GM12878 (cell line): ENCODE results near the gene KIAA1217. TPM values are rescaled to one million over a fixed set of nuclear protein-coding genes. Genes with fewer than 3 reads are reported as not detected.

Source experiments
- ATAC-seq: fragments of 200-7000 bp; cut with Tn5 transposase; 3 replicates; pipeline ENCODE4 v1.9.1; 2020; ENCODE audit warnings: mild to moderate bottlenecking, moderate library complexity
- BruUV-seq: library from RNA; stranded (reverse); fragments of 400-500 nt; replicated peaks from 2 replicates; lab custom pipeline; 2021; lab: Mats Ljungman, UMichigan
- CTCF ChIA-PET: fragments of 300-600 bp; sonication (Branson Sonifier 250); formaldehyde crosslinking; extraction: SDS; loops from one replicate; lab custom pipeline; 2021; ENCODE audit warnings: inconsistent platforms; lab: Yijun Ruan, JAX
- POLR2A ChIA-PET: fragments of 350-600 bp; formaldehyde crosslinking; extraction: SDS; loops from one replicate; lab custom pipeline; 2021; ENCODE audit warnings: inconsistent platforms; lab: Charles Lee
- RAD21 ChIA-PET: fragments of 300-600 bp; sonication (Branson Sonifier 250); formaldehyde crosslinking; loops from one replicate; lab custom pipeline; 2023; ENCODE audit warnings: antibody characterized with exemption; ENCODE audit not compliant: unreplicated experiment; lab: Charles Lee
- SMC1A ChIA-PET: fragments of 300-600 bp; sonication (Branson Sonifier 250); formaldehyde crosslinking; loops from one replicate; lab custom pipeline; 2023; ENCODE audit not compliant: unreplicated experiment, uncharacterized antibody; lab: Charles Lee
- DNase-seq: peaks from one replicate; pipeline ENCODE4 v3.0.0-alpha.2; 2011; ENCODE audit warnings: low read depth, low spot score
- FAIRE-seq: peaks from 3 replicates; lab custom pipeline; 2011; peaks lifted over from hg19 to GRCh38; lab: Jason Lieb, UNC
- H2AFZ ChIP-seq: 2 replicates; pipeline ENCODE4 v1.6.0; 2011; ENCODE audit warnings: low read depth, low read length, control low read depth; ENCODE audit not compliant: control insufficient read depth
- H3K27ac ChIP-seq: 2 replicates; pipeline ENCODE4 v1.5.1; 2011; ENCODE audit warnings: control low read depth; ENCODE audit not compliant: control insufficient read depth, insufficient read depth
- H3K27me3 ChIP-seq, 2 experiments: replicated peaks in 1 of 2; 2 replicates each; pipeline versions ENCODE4 v1.6.0 to v1.6.1; 2011; ENCODE audit warnings: low read length in 1 of 2; ENCODE audit not compliant: control insufficient read depth in 2 of 2, insufficient read depth in 2 of 2
- H3K36me3 ChIP-seq, 2 experiments: 2 replicates each; pipeline ENCODE4 v1.5.1; 2011; ENCODE audit warnings: low read length in 1 of 2; ENCODE audit not compliant: control insufficient read depth in 2 of 2, insufficient read depth in 2 of 2
- H3K4me1 ChIP-seq: 2 replicates; pipeline ENCODE4 v1.6.1; 2011; ENCODE audit warnings: mild to moderate bottlenecking, low read length, moderate library complexity, mixed read lengths; ENCODE audit not compliant: control insufficient read depth, insufficient read depth
- H3K4me2 ChIP-seq: 2 replicates; pipeline ENCODE4 v1.6.0; 2011; ENCODE audit warnings: control low read depth; ENCODE audit not compliant: control insufficient read depth, insufficient read depth
- H3K4me3 ChIP-seq: fragments of 200-600 bp; sonication (generic); 2 replicates; pipeline ENCODE4 v1.5.1; 2016
- H3K79me2 ChIP-seq: 2 replicates; pipeline ENCODE4 v1.6.0; 2011; ENCODE audit warnings: low read length; ENCODE audit not compliant: control insufficient read depth, insufficient read depth
- H3K9ac ChIP-seq: 2 replicates; pipeline ENCODE4 v1.8.0; 2011; ENCODE audit warnings: low read length, control low read depth, mixed read lengths; ENCODE audit not compliant: control insufficient read depth, insufficient read depth
- H3K9me3 ChIP-seq: replicated peaks from 3 replicates; pipeline ENCODE4 v1.5.1; 2011; ENCODE audit warnings: mild to moderate bottlenecking, low read length; ENCODE audit not compliant: control insufficient read depth, insufficient read depth
- H4K20me1 ChIP-seq: 2 replicates; pipeline ENCODE4 v1.6.0; 2011; ENCODE audit not compliant: control insufficient read depth, insufficient read depth
- CBX5 ChIP-seq: sonication (generic); IDR thresholded peaks from 2 replicates; pipeline ENCODE4 v1.6.1; 2016; ENCODE audit warnings: low read depth, moderate library complexity, mild to moderate bottlenecking, inconsistent platforms
- CREM ChIP-seq: IDR thresholded peaks from 2 replicates; pipeline ENCODE4 v1.6.1; 2014; ENCODE audit warnings: antibody characterized with exemption, low read depth
- EGR1 ChIP-seq, 2 experiments: IDR thresholded peaks; 1 replicate in 1 of 2; 2 replicates in 1 of 2; pipeline ENCODE4 v1.6.1; 2011 to 2012; ENCODE audit warnings: low read depth in 2 of 2, low read length in 2 of 2, borderline replicate concordance in 1 of 2, mild to moderate bottlenecking in 1 of 2, moderate library complexity in 1 of 2
- EP300 ChIP-seq, 2 experiments: fragments of 150-350 bp in 1 of 2; IDR thresholded peaks; 2 replicates each; pipeline ENCODE4 v1.6.1; 2011 to 2012; ENCODE audit warnings: low read depth in 2 of 2, low read length in 2 of 2, borderline replicate concordance in 1 of 2, improper control_type of control experiment in 1 of 2, inconsistent platforms in 1 of 2; ENCODE audit not compliant: control insufficient read depth in 1 of 2
- ETV6 ChIP-seq, 2 experiments: fragments of 450-650 bp in 1 of 2; IDR thresholded peaks in 1 of 2; conservative IDR thresholded peaks in 1 of 2; 2 replicates each; pipeline ENCODE4 v1.6.1; 2014; ENCODE audit warnings: antibody characterized with exemption in 1 of 2, borderline replicate concordance in 1 of 2, low read depth in 1 of 2, mild to moderate bottlenecking in 1 of 2, moderate library complexity in 1 of 2
- GATAD2B ChIP-seq: fragments of 450-650 bp; conservative IDR thresholded peaks from 2 replicates; pipeline ENCODE4 v1.6.1; 2017; ENCODE audit warnings: low read depth, mild to moderate bottlenecking, moderate library complexity
- HDGF ChIP-seq: fragments of 450-650 bp; IDR thresholded peaks from 2 replicates; pipeline ENCODE4 v1.6.1; 2016; ENCODE audit warnings: antibody characterized with exemption
- KDM1A ChIP-seq: fragments of 200-600 bp; sonication (generic); IDR thresholded peaks from 2 replicates; pipeline ENCODE4 v1.6.1; 2016; ENCODE audit warnings: borderline replicate concordance
- NFYA ChIP-seq: IDR thresholded peaks from 2 replicates; pipeline ENCODE4 v1.6.1; 2011; ENCODE audit warnings: low read depth, mild to moderate bottlenecking, low read length, improper control_type of control experiment, borderline replicate concordance
- SIN3A ChIP-seq: IDR thresholded peaks from 2 replicates; pipeline ENCODE4 v1.6.1; 2012; ENCODE audit warnings: low read depth, low read length, improper control_type of control experiment
- WGBS: methylation state at CpG from one replicate; pipeline ENCODE4 v1.1.6; 2016; ENCODE audit warnings: low lambda C conversion rate; ENCODE audit not compliant: insufficient replicate concordance, insufficient coverage; ENCODE audit errors: missing lambda C conversion rate; 5-methylcytosine and 5-hydroxymethylcytosine counted together
- in situ Hi-C: fragments of 300-500 bp; cut with MboI; formaldehyde crosslinking; loops from 9 replicates; pipeline ENCODE4 v1.14.3; 2018; ENCODE audit warnings: mixed read lengths
- intact Hi-C: fragments of 100-400 bp; cut with micrococcal nuclease; formaldehyde crosslinking; loops from one replicate; pipeline ENCODE4 v1.14.2; 2022; ENCODE audit not compliant: unreplicated experiment
- polyA plus RNA-seq, 11 experiments: library from polyadenylated mRNA; depleted of rRNA in 4 of 11; unstranded in 6 of 11; stranded (reverse) in 5 of 11; fragments of >200 nt; fragmentation: Nextera tagmentation in 4 of 11; fragmentation: Illumina TruSeq in 1 of 11; extraction: Ambion mirVana in 4 of 11; extraction: Trizol in 1 of 11; gene quantifications; 1 replicate in 1 of 11; 2 replicates in 10 of 11; pipeline versions ENCODE4 v1.2.1 to v1.2.3, GENCODE V29; 2011 to 2016; ENCODE audit warnings: inconsistent platforms in 2 of 11, missing spikeins in 2 of 11, low read depth in 1 of 11
- total RNA-seq, 4 experiments: library from RNA; depleted of rRNA in 3 of 4; stranded (reverse); fragments of >200 nt in 3 of 4; fragmentation: Illumina TruSeq in 1 of 4; extraction: Trizol in 1 of 4; gene quantifications; 2 replicates each; pipeline versions ENCODE4 v1.2.1 to v1.2.3, GENCODE V29; 2013 to 2021
- TF ChIP-seq, protein P1 (sequence below): IDR thresholded peaks from 2 replicates; pipeline ENCODE4 v1.6.1; 2011; ENCODE audit warnings: mild to moderate bottlenecking, low read depth, low read length, moderate library complexity; ENCODE audit not compliant: insufficient replicate concordance
- TF ChIP-seq, protein P2 (sequence below): fragments of 450-650 bp; conservative IDR thresholded peaks from 2 replicates; pipeline ENCODE4 v1.6.1; 2017; ENCODE audit warnings: mild to moderate bottlenecking, moderate library complexity
- TF ChIP-seq, protein P3 (sequence below): fragments of 450-650 bp; formaldehyde crosslinking; IDR thresholded peaks from 2 replicates; pipeline ENCODE4 v1.5.0; 2022; ENCODE audit warnings: mild to moderate bottlenecking, missing genetic modification characterization
- TF ChIP-seq, protein P4 (sequence below): IDR thresholded peaks from 2 replicates; pipeline ENCODE4 v1.6.1; 2012; ENCODE audit warnings: low read length, inconsistent platforms

The KIAA1217 gene
- total and polyA plus RNA-seq, 10 of the 15 experiments (the other 5 are each of a cell fraction or from before 2014, with no cell fraction given), result 0.57 to 3.8 (median 2.1) TPM

DNA sequence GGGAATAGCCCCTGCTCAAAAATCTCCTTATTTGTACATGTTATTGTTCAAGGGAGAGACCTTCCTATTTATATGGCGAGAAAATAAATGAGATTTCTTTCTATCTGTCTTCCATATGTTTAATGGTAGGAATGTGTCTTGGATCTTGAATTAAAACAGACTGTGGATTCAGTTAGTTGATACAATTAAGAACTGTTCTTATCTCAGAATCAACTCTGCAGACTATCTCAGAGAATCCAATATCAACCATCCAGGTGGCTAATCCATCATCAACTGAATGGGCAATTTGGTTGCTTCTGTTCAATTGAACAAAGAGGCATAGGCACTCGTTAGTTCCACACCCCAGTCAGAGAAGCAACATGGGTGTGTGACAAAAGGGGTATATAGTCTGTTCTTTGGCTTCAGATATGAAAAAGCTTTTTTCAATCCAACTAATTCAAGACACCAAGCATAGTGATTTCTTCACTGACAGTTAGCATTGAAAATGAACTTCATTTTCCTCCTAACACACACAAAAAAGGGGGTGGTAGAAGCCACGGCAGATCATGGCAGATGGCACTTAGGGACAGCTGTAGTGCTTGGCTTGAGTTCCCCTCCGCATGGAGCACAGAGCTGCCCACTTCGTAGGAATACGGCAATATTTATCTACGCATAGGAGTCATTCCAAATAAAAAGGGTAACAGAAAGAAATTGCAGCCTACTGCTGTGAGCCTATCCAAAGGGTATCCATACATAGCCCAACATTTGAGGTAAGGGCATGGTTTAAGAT is 135.9 kb downstream of the KIAA1217 start:
- H3K27me3 ChIP-seq, result no peaks in the 10 kb centered on the region
- POLR2A ChIA-PET, result no interaction called here
- WGBS, result 60% methylated on average over 7 of the region's 7 CpGs
- CTCF ChIA-PET, result interaction anchor here (1.0 to 2.0 kb wide), 4 partner anchors 15 to 175 kb away, joined by 3 to 6 read pairs (median 4); no protein-coding TSS in a partner anchor
- no peak overlapping the region for H2AFZ ChIP-seq
- H3K4me3 ChIP-seq, result no peak overlapping the region
- no peaks in the 10 kb centered on the region for H3K4me1 ChIP-seq
- H3K4me2 ChIP-seq, result no peak overlapping the region
- DNase-seq (no peak), FAIRE-seq (no peak), ATAC-seq (no peak)
- H3K27ac ChIP-seq, result no peak overlapping the region
- H3K9me3 ChIP-seq, result no peaks in the 10 kb centered on the region; the same call in 2 of the 3 replicates
- in situ Hi-C loops (no loop called here), intact Hi-C loops (no loop called here)
- H3K79me2 ChIP-seq, result no peaks in the 10 kb centered on the region
- no TSS peak for BruUV-seq
- H4K20me1 ChIP-seq, result no peaks in the 10 kb centered on the region
- H3K36me3 ChIP-seq, result no peaks in the 10 kb centered on the region
- SMC1A ChIA-PET, result interaction anchor here (0.6 to 4.6 kb wide), 4 partner anchors 10 to 135 kb away, joined by 3 to 16 read pairs (median 6); partner anchors contain the start of gene KIAA1217
- no peak overlapping the region for H3K9ac ChIP-seq
- RAD21 ChIA-PET, result no interaction called here
- TF ChIP-seq NFYA (no peak), EP300 (IDR thresholded peaks at IDR 0.05; ENCODE audit: borderline replicate concordance in 1 of 2, control insufficient read depth in 1 of 2, low read depth in 2 of 2, low read length in 2 of 2) (no peak), KDM1A (no peak), HDGF (no peak), EGR1 (IDR thresholded peaks at IDR 0.05; ENCODE audit: borderline replicate concordance in 1 of 2, low read depth in 2 of 2, low read length in 2 of 2) (no peak), CREM (no peak), ETV6 (conservative IDR thresholded peaks at IDR 0.05 in 1 of 2, IDR thresholded peaks at IDR 0.05 in 1 of 2; ENCODE audit: borderline replicate concordance in 1 of 2, low read depth in 1 of 2) (no peak), GATAD2B (no peak), CBX5 (no peak), SIN3A (no peak)
- TF ChIP-seq, protein P1, sequence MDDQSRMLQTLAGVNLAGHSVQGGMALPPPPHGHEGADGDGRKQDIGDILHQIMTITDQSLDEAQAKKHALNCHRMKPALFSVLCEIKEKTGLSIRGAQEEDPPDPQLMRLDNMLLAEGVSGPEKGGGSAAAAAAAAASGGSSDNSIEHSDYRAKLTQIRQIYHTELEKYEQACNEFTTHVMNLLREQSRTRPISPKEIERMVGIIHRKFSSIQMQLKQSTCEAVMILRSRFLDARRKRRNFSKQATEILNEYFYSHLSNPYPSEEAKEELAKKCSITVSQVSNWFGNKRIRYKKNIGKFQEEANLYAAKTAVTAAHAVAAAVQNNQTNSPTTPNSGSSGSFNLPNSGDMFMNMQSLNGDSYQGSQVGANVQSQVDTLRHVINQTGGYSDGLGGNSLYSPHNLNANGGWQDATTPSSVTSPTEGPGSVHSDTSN, result no peak
- TF ChIP-seq, protein P2, sequence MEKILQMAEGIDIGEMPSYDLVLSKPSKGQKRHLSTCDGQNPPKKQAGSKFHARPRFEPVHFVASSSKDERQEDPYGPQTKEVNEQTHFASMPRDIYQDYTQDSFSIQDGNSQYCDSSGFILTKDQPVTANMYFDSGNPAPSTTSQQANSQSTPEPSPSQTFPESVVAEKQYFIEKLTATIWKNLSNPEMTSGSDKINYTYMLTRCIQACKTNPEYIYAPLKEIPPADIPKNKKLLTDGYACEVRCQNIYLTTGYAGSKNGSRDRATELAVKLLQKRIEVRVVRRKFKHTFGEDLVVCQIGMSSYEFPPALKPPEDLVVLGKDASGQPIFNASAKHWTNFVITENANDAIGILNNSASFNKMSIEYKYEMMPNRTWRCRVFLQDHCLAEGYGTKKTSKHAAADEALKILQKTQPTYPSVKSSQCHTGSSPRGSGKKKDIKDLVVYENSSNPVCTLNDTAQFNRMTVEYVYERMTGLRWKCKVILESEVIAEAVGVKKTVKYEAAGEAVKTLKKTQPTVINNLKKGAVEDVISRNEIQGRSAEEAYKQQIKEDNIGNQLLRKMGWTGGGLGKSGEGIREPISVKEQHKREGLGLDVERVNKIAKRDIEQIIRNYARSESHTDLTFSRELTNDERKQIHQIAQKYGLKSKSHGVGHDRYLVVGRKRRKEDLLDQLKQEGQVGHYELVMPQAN, result no peak
- TF ChIP-seq, protein P3, sequence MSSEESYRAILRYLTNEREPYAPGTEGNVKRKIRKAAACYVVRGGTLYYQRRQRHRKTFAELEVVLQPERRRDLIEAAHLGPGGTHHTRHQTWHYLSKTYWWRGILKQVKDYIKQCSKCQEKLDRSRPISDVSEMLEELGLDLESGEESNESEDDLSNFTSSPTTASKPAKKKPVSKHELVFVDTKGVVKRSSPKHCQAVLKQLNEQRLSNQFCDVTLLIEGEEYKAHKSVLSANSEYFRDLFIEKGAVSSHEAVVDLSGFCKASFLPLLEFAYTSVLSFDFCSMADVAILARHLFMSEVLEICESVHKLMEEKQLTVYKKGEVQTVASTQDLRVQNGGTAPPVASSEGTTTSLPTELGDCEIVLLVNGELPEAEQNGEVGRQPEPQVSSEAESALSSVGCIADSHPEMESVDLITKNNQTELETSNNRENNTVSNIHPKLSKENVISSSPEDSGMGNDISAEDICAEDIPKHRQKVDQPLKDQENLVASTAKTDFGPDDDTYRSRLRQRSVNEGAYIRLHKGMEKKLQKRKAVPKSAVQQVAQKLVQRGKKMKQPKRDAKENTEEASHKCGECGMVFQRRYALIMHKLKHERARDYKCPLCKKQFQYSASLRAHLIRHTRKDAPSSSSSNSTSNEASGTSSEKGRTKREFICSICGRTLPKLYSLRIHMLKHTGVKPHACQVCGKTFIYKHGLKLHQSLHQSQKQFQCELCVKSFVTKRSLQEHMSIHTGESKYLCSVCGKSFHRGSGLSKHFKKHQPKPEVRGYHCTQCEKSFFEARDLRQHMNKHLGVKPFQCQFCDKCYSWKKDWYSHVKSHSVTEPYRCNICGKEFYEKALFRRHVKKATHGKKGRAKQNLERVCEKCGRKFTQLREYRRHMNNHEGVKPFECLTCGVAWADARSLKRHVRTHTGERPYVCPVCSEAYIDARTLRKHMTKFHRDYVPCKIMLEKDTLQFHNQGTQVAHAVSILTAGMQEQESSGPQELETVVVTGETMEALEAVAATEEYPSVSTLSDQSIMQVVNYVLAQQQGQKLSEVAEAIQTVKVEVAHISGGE (CRISPR knock-in tag), result no peak
- TF ChIP-seq, protein P4, sequence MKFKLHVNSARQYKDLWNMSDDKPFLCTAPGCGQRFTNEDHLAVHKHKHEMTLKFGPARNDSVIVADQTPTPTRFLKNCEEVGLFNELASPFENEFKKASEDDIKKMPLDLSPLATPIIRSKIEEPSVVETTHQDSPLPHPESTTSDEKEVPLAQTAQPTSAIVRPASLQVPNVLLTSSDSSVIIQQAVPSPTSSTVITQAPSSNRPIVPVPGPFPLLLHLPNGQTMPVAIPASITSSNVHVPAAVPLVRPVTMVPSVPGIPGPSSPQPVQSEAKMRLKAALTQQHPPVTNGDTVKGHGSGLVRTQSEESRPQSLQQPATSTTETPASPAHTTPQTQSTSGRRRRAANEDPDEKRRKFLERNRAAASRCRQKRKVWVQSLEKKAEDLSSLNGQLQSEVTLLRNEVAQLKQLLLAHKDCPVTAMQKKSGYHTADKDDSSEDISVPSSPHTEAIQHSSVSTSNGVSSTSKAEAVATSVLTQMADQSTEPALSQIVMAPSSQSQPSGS, result no peak
